GM18526 (cell line): Measurements from ENCODE around the gene ALX3.

Source experiments
- POLR2A ChIP-seq: IDR thresholded peaks from 3 replicates; pipeline ENCODE4 v1.6.1; 2011; ENCODE audit not compliant: insufficient read length; ENCODE audit errors: extremely low read depth

The ALX3 gene

DNA sequence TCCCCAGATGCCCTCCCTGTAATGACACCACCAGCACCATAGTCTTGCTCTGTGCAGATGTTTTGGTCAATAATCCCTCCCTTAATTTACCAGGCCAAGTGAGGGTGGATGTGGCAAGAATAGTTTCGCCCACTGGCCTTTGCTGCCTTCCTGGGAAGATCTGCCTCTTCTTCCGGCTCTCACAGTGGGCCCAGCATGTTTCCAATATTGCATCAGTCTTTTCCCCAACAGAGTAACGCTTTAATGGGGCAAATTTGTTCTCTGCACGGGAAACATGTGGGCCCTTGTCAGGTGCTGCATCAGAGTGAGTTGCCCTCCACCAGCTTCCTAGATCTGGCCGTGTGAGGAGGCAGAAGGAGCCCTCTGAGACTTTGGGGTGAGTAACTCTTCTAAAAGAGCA, 12.0 kb upstream of the ALX3 start:
- TF ChIP-seq POLR2A = no peak

DNA sequence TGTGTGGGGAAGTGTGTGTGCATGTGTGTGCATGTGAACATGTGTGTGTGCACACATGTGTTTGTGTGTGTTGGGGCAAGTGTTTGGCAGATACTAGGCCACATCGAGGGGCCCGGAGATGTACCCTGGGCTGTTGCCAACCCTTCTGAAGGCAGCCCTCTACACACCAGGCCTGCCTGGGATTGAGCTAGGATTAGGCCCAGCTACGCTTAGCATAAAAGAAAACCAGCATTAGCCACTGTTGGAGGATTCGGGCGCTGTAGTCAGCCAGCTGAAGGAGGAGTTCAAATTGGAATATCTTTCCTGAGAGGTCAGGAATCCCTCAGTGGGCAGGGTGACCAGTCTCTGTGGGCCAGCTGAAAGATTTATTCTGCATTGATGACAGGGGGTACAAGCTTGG, 10.6 kb upstream of the ALX3 start:
- TF ChIP-seq POLR2A = no peak

DNA sequence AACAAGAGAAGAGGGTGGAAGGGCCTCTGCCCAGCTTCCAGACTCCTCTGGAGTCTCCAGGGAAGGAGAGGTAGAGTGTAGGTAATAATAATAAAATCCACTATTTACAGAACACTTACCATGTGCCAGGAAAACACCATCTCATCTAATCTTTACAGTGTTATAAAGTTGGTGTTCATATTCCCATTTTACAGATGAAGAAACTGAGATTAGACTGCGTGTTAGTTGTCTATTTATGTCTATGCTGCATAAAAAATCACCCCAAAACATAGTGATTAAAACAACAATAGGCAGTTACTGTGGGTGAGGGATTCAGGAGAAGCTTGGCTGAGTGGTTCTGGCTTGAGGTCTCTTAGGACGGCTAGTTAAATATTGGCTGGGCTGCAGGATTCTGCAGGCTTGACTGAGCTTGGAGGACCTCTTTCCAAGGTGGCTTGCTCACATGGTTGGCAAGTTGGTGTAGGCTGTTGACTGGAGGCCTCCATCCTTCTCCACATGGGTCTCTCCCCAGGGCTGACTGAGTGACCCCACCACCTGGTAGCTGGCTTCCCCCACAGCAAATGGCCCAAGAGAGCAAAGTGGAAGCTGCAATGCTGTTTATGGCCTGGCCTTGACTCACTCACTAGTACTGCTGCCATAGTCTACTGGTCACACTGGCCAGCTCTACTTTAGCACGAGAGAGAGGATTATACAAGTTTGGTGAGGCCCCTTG, 6.5 kb upstream of the ALX3 start:
- no peak for TF ChIP-seq POLR2A

DNA sequence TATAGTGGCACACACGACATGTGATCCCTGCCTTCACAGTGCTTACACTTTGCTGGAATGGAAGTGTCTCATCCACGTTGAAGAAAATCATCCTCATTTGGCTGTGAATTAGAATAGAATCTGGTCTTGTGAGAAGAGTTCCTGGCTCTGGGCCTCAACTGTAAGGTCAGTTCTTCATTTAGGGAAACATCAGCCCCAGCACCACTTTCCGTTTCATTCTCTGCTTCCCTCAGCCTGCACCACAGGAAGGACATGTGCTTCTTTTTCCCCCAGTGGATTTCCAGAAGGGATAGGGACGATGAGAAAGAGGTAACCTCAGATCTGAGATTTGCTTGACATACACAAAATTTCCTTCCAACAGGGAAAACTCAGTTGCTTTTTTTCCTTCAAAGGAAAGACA, 3.7 kb upstream of the ALX3 start:
- TF ChIP-seq POLR2A = no peak

GRCh38 chr1:110070282-110070669, 196 bp downstream of the ALX3 start:
- no peak for TF ChIP-seq POLR2A

DNA sequence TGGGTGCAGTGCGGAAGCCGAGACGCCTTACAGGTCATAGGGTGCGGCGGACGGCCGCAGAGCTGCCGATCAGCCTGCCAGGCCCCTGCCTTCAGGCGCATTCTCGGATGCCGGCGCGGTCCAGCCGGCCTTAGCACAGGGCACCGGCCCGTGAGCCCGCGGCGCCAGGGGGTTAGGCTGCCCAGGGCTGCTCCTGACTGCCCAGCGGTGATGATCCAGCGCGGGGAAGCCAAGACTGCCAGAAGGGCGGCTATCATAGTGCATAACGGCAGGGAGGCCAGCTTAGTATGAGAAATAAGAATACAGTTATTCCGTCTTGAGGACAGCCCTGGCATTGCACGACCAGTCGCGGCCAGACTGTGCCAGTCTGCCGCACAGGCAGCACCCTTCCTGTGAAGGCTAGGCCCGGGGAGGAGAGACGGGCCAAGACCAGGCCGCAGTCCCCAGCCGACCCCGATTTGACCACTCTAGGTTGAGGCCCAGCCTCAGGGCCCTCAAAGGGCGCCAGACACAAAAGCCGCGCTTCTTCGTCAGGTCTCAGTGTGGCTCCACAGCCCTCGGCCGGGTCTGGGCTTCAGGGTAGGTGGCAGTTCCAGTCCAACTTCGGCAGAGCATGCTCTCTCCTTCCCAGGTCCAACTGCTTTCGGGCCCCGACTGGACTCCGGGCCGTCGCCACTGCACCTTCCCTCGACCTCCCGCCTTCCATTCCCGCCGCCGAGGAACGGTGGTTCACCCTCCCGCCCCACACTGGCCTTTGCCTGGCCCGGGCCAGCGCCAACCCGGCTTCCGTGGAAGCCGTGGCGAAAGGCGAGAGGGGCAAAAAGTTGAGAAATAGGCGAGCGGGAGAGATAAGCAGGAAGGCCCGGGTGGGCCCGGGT, 829 bp downstream of the ALX3 start:
- TF ChIP-seq POLR2A = no peak

- TF ChIP-seq POLR2A = no peak
These were observed 1.6 kb downstream of the ALX3 start for GRCh38 chr1:110068646-110069403.

DNA sequence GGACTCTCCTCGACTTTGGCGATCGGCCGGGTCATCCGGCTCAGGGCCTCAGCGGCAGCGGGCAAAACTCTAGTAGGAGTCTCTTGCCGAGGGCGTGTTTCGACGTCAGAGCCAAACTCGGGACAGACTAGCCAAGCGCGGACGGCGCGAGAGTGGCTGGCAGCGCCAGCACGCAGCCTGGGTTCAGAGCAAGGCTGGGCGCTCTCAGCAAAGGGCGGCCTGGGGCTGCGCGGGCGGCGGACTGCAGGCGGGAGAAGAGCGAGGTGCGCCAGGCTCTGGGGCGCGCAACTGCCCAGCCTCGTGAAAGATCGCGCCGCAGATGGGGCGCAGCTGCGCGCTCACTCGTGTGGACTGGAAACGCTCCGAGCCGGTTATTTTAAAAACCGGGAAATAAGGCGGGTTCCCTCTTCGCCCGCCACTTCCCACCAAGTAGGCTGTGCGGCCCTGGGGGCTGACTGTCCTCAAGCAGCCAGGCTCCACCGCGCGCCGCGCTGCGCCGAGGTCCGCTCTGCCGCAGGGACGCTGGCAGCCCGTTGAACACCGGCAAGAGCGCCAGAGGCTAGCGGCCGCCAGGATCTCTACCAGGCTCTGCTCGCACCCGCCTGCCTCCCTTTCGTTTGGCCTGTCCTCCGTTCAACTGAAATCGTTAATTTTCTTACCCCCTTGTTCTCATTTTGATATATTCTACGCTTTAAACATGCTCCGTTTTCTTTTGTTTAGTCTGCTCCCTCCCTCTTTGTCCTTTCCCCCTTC, 2.4 kb downstream of the ALX3 start:
- TF ChIP-seq POLR2A = no peak

GRCh38 chr1:110067479-110067892, 3.0 kb downstream of the ALX3 start:
- no peak for TF ChIP-seq POLR2A

- TF ChIP-seq POLR2A = no peak
These were observed 4.6 kb downstream of the ALX3 start for GRCh38 chr1:110065841-110066240.

- no peak for TF ChIP-seq POLR2A
These were observed 5.7 kb downstream of the ALX3 start for GRCh38 chr1:110064576-110065337.

GRCh38 chr1:110063781-110064180, 6.7 kb downstream of the ALX3 start:
- TF ChIP-seq POLR2A = no peak

DNA sequence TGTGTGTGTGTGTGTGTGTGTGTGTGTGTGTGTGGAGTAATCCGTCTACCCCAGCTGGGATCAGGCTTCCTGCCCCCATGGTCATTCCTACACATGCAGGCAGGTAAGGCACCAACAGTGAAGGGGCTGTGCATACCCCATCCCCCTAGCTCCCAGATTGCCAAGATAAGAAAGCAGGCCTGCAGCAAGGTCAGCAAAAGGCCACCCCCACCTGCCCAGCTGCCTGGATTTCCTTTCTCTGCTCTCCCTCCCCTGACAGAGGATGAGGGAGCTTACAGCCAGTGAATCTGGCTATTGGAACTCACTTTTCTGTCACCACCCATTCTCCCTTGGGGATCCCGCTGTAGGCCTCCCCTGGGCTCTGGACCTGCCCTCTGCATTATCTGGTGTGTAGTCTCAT, 7.9 kb downstream of the ALX3 start:
- no peak for TF ChIP-seq POLR2A

DNA sequence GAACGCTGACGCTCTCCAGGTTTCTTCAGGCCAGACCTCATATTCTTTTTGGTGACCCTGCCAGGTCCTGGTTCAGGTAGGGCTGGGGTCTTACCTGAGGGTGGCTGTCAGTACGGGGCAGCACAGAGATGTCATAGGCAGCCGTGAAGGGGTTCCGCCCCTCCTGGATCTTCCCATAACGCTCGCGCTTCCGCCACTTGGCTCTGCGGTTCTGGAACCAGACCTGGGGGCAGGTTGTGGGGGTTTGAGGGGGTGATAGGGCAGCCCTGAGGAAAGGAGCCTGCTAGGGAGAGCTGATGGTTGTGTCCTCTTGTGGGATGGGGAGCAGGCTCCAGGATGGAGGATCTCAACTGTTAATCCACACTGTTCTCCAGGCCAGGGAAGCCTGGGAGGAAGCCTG, 9.1 kb downstream of the ALX3 start:
- TF ChIP-seq POLR2A = no peak
